NCI-H82 (cell line): ENCODE data around the gene OR52R1.
"Not testable (repeated sequence)": the region's sequence is repeated elsewhere in the genome, so short reads cannot be mapped to it uniquely, and the experiment has no call there.

Experiments
- DNase-seq: peaks from one replicate; lab custom pipeline; 2025; lab: John Stamatoyannopoulos, UW

OR52R1 gene

DNA sequence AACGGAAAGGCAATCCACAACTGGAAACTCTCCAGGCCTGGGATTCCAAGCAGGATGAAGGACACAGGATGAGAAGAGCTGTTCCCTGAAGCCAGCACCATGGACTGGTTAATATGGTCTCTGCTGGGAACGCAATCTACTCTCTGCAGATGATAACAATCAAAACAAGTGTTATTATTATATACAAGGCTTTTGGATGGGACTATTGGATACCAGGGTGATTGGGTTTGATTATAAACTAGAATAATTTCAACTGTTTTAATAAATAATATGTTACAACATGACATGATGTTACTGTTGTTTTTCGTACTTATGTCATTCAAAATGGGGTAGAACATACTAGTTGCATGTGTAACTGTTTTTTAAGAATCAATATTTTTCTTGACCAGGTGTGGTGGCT is at the start of gene OR52R1:
Gene OR52R1 (minus strand): TSS at position 101 of the 400 bp plus-strand sequence. CDS start 0 bp downstream, at position 101.
- no peak for DNase-seq

DNA sequence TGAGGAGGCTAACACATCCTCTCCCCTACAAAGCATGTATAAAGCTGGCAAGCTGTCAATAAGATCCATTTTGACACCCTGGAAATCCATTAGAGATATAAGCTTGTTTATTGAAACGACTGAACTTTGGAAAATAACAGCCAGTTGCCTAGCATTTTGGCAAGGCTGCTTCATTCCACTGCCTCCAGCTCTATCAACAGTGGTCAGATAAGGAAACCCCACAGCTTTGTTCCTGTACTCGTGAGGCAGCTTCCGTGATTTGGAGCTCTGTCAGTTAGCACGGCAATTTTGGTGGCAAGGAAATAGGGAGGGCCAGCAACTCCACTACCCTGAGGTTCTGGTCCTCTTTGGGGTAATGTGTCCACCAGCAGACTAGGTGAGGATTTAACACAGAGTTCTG is 46.9 kb upstream of the OR52R1 start:
- DNase-seq, result no peak

DNA sequence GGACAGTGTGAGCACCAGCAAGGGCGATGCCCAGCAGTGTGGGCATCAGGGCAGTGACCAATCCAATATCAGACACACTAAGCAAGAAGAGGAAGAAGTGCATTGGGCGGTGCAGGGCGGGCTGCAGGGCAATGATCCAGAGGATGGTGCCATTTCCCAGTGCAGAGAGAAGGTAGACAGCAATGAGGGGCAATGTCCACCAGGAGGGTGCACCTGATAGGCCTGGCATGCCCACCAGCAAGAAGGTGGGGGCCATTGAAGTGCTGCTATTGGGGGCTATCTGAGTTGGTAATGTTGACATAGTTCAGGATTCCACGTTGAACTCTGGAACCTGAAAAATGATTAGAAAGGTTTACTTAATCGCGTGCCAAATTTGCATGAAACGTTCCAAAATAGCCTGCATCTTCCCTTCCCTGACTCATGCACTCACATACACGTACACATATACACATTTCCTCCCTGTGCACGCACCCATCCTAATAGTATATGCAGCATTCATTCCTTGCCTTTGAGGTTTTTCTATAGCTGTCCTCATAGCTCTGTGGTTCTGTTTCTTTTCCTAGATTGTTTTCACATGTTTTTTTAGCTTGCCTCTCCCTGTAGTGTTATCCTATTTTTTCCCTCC is 44.8 kb upstream of the OR52R1 start, which contains the start of gene OR51S1:
Gene OR51S1 (minus strand): TSS at position 301 of the 625 bp plus-strand sequence. CDS start 0 bp downstream, at position 301.
- DNase-seq, result no peak

- no peak for DNase-seq
These were observed 35.8 kb upstream of the OR52R1 start for GRCh38 chr11:4839851-4840549.

DNA sequence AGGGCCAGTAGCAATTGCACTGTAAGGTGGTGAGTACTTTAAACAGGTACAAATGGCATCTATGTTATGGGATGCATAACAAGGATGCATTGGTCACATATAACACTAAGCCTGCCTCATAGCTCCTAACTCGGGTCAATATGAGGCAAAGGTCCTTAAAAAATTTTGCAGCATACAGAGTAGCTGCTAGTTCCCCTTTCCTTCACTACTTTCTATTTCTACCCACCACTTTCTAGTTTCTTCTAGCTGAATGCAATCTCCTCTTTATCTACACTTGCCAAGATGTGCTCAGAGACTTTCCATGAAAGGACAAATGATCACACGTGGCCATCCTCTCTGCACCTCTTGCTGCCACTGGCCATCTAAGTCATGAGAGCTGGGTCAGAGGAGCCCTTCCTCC is 26.7 kb upstream of the OR52R1 start:
- no peak for DNase-seq

DNA sequence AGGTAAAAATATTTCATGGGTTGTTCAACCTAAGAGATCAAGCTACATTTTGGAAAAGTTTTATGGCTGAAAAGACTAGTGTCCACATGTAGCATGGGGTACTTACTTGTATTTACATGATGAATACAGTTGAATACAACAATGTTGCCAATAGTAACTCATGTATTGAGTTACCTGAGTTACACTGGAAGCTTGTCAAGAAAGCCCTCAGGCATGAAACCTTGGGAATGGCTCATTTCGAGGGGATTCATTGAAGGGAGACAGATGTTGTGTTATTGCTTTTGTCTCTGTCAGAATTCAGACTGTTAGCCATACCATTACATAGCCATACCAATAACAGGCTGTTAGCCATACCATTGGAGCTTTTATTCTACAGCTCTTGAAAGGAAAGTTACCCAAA is 26.2 kb upstream of the OR52R1 start:
- no peak for DNase-seq

- no peak for DNase-seq
These were observed 22.2 kb upstream of the OR52R1 start for GRCh38 chr11:4826425-4826824.

DNA sequence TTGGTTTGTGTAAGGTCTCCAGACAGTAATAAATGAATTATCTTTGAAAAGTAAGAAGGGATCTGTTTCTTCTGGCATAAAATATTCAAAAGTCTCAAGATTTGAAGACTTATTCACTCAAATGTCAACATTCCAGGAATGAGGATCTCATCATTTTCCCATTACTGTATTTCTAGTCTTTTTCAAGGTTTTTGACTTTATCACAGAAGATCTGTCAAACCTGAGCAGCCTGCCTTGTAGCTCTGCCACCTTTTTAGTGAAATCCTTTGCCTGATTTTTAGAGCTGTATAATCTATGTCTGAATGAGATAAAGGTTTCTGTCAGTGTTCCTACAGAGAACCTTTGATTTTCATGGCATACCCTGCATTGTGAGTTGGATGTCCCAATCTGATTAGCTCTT is 21.0 kb upstream of the OR52R1 start:
- DNase-seq, result no peak

GRCh38 chr11:4821021-4821420 is 16.8 kb upstream of the OR52R1 start, which contains the start of gene OR51F2:
Gene OR51F2, plus strand, starts transcription at chr11:4821321. Its CDS starts 101 bp downstream, at chr11:4821422.
- DNase-seq, result no peak

GRCh38 chr11:4809246-4809645 is 5.1 kb upstream of the OR52R1 start:
- DNase-seq, result no peak

DNA sequence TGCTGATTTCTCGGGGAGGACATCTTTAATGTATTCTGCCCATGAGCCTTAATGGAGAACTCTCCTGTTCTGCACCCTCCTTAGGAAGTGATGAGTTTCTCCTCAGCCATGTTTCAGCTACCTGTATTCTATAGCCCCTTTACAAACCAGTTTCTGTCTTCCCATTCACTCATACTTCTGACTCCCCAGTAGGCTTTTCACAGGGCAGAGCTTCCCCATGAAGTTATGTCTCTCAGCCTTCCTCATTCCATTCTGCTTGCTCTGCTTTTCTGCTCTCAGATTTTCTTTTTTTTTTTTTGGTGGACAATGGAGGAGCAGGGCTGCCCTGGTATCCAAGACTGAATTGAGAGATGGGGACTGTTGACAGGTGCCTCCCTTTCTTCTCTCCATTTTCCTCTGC is 4.3 kb upstream of the OR52R1 start:
- DNase-seq, result no peak

DNA sequence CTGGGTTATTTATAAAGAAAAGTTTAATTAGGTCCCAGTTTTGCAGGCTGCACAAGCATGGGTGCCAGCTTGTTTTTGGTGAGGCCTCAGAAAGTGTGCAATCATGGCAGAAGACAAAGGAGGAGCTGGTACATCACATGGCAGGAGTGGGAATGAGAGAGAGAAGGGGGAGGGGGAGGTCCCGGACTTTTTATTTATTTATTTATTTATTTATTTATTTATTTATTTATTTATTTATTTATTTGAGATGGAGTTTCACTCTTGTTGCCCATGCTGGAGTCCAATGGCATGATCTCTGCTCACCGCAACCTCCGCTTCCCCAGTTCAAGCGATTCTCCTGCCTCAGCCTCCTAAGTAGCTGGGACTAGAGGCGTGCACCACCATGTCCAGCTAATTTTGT is 2.9 kb downstream of the OR52R1 start:
- not testable (repeated sequence) for DNase-seq

DNA sequence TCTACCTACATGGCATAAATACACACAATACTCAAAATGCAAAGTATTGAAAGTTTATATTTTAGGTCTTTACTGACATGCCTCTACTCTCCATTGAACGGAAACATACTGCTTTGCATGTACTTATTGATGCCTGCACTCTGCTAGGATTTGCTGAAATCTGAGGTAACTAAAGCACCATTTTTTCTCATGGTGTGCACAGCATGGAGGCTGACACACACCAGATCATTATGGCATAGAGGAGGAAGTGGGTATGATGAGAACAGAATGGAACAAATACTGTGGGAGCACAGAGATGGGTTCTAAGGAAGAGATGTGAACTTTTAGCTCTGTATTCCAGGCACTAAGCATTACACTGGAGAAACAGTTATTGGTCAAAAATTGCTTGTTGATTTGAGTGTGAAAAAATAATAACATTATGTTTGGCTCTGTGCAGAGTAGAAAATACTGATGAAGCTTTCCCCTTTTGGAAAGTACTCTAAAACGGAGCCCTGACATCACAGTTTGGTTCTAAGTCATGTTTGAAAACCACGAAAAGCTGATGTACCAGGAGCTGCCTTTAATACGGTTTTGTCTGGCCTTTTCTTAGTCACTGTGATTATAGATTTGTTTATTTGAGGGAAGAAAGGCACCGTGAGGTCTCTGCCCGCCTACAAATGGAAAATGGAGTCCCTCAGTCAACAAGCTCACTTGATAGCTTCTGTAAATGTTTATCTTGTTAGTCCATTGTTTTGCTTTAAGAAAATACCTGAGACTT is 5.6 kb downstream of the OR52R1 start:
- DNase-seq, result no peak

DNA sequence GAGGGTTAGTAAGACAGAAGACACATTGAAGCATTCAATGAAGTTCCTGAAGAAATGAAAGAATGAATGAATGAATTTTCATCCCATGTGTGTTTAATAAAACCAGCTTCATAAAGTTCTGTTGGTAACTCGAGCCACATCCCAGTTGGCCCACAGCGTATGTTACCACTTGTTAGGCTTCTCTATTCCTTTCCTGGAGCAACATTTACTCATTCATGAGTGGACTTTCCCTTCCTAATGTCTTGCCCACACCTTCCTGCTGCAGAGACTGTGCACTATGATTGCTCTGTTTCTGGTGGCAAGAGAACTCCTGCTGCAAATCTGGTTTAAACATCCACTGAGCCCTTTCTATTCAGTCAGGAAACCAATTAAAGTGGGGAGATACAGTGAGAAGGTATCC is 7.0 kb downstream of the OR52R1 start:
- no peak for DNase-seq

GRCh38 chr11:4782454-4782853 is 21.7 kb downstream of the OR52R1 start:
- DNase-seq, result no peak

DNA sequence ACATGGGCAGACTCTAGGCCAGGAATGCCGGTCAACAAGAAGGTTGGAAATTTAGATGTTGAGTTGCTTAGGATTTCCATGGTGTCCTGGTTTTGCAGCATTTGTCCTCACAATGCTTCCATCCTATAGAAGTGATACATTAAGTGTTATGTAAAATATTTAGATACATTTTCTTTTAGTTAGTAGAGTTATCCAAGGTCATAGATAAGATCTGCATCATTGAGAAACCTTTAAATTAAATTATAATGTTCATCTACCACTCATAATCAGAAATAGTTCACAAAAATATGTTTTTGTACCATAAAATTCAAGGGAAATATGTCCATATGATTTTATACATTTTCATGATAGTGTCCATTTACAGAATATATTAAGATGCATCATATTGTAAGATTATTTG is 34.3 kb downstream of the OR52R1 start, which contains the start of gene OR51F1:
Gene OR51F1 (minus strand): TSS at position 101 of the 400 bp plus-strand sequence. CDS start 0 bp downstream, at position 101.
- no peak for DNase-seq

DNA sequence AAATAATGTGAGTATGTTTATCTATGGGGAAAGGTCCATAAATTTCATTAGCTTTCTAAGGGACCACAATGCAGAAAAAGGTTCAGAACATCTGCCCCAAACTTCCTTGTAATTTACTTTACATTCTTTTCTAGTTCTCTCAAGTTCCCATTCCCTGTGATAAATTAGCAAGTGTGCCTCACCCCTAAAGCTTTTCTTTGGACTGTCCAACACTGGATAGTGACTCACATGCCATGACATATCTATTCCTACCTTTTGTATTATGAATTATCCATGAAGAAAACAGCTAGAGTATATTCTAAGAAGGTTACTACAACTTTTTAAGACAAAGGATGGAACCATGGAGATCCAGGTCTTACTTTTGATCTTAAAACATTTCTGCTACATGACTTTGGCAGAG is 36.1 kb downstream of the OR52R1 start:
- DNase-seq, result no peak

GRCh38 chr11:4766420-4767043 is 37.6 kb downstream of the OR52R1 start:
- DNase-seq, result no peak

GRCh38 chr11:4763096-4763495 is 41.1 kb downstream of the OR52R1 start:
- no peak for DNase-seq
